GM23248 (cell line): ENCODE measurements around the gene PAPPA. TPM values are rescaled to one million over a fixed set of nuclear protein-coding genes. Genes with fewer than 3 reads are reported as not detected.
A peak's percentile ranks its signal among the peaks of the same experiment; 100 is the strongest.

ENCODE experiments used
- DNase-seq: peaks from one replicate; pipeline ENCODE4 v3.0.0-alpha.2; 2015
- H2AFZ ChIP-seq: fragments of 200-600 bp; sonication (generic); 2 replicates; pipeline ENCODE4 v1.6.1; 2016; ENCODE audit warnings: antibody characterized with exemption
- H3F3A ChIP-seq: fragments of 200-600 bp; sonication (generic); 2 replicates; pipeline ENCODE4 v1.6.1; 2016; ENCODE audit warnings: mild to moderate bottlenecking, antibody characterized with exemption, mixed run types; ENCODE audit not compliant: insufficient read depth
- H3K27ac ChIP-seq: fragments of 200-600 bp; sonication (generic); 2 replicates; pipeline ENCODE4 v1.5.1; 2016; ENCODE audit warnings: mild to moderate bottlenecking
- H3K27me3 ChIP-seq: fragments of 200-600 bp; sonication (generic); replicated peaks from 2 replicates; pipeline ENCODE4 v1.6.1; 2016; ENCODE audit warnings: mild to moderate bottlenecking; ENCODE audit not compliant: insufficient read depth
- H3K36me3 ChIP-seq: fragments of 200-600 bp; sonication (generic); 2 replicates; pipeline ENCODE4 v1.6.1; 2016; ENCODE audit warnings: low read depth, mild to moderate bottlenecking
- H3K4me1 ChIP-seq: fragments of 200-600 bp; sonication (generic); 2 replicates; pipeline ENCODE4 v1.6.1; 2016; ENCODE audit warnings: mild to moderate bottlenecking; ENCODE audit not compliant: insufficient read depth
- H3K4me2 ChIP-seq: fragments of 200-600 bp; sonication (generic); one replicate; pipeline ENCODE4 v1.6.1; 2016; ENCODE audit warnings: mild to moderate bottlenecking; ENCODE audit not compliant: unreplicated experiment
- H3K4me3 ChIP-seq: fragments of 200-600 bp; sonication (generic); 2 replicates; pipeline ENCODE4 v1.5.1; 2016; ENCODE audit warnings: mild to moderate bottlenecking
- H3K79me2 ChIP-seq: fragments of 200-600 bp; sonication (generic); 2 replicates; pipeline ENCODE4 v1.6.1; 2016; ENCODE audit warnings: mild to moderate bottlenecking; ENCODE audit not compliant: insufficient read depth
- H3K9ac ChIP-seq: fragments of 200-600 bp; sonication (generic); 2 replicates; pipeline ENCODE4 v1.6.1; 2016; ENCODE audit warnings: mild to moderate bottlenecking
- H3K9me2 ChIP-seq: fragments of 200-600 bp; sonication (generic); 2 replicates; pipeline ENCODE4 v1.6.1; 2016; ENCODE audit warnings: mixed run types, mild to moderate bottlenecking, moderate library complexity; ENCODE audit not compliant: insufficient read depth
- H3K9me3 ChIP-seq: fragments of 200-600 bp; sonication (generic); one replicate; pipeline ENCODE4 v1.6.1; 2017; ENCODE audit warnings: low read depth
- H4K20me1 ChIP-seq: fragments of 200-600 bp; sonication (generic); 2 replicates; pipeline ENCODE4 v1.6.0; 2016; ENCODE audit not compliant: insufficient read depth
- EZH2 ChIP-seq: fragments of 200-600 bp; sonication (generic); IDR thresholded peaks from 2 replicates; pipeline ENCODE4 v1.6.1; 2018; ENCODE audit warnings: antibody characterized with exemption, mild to moderate bottlenecking; ENCODE audit not compliant: insufficient read depth, poor library complexity, severe bottlenecking
- EZH2phosphoT487 ChIP-seq: fragments of 200-600 bp; sonication (generic); IDR thresholded peaks from 2 replicates; pipeline ENCODE4 v1.6.1; 2018; ENCODE audit warnings: antibody characterized with exemption, moderate library complexity, mild to moderate bottlenecking, low read depth; ENCODE audit not compliant: insufficient read depth
- WGBS, 2 experiments: methylation state at CpG; one replicate each; pipeline ENCODE4 v1.1.6; 2015 to 2017; ENCODE audit warnings: low lambda C conversion rate in 2 of 2, low coverage in 1 of 2; ENCODE audit errors: missing lambda C conversion rate in 2 of 2; 5-methylcytosine and 5-hydroxymethylcytosine counted together
- in situ Hi-C: fragments of 300-500 bp; cut with MboI; formaldehyde crosslinking; loops from 2 replicates; pipeline ENCODE4 v1.15.0; 2020
- polyA plus RNA-seq: library from polyadenylated mRNA; unstranded; fragments of >200 nt; fragmentation: Nextera tagmentation; extraction: Ambion mirVana; gene quantifications from 2 replicates; pipeline ENCODE4 v1.2.1, GENCODE V29; 2016
- total RNA-seq: library from RNA; depleted of rRNA; stranded (reverse); fragments of >200 nt; shearing (Covaris generic); gene quantifications from 2 replicates; pipeline ENCODE4 v1.2.3, GENCODE V29; 2014

Gene PAPPA
- total and polyA plus RNA-seq, 2 experiments from 2014 or later = 8.7 to 30.3 TPM

- H3K9me2 ChIP-seq = no peaks in the 10 kb centered on the region
- H3F3A ChIP-seq = peaks cover 55% of the 10 kb centered on the region
- no peaks in the 10 kb centered on the region for H3K9me3 ChIP-seq
- H3K27me3 ChIP-seq = no peaks in the 10 kb centered on the region
- DNase-seq = peak; percentile 43
- H3K79me2 ChIP-seq = peaks cover 69% of the 10 kb centered on the region
- H3K9ac ChIP-seq = no peak overlapping the region
- peaks cover 44% of the 10 kb centered on the region for H3K4me1 ChIP-seq
- peaks cover 6% of the 10 kb centered on the region; the same call in 1 of the 2 replicates for H3K36me3 ChIP-seq
- TF ChIP-seq EZH2phosphoT487 (no peak), EZH2 (no peak)
- H3K4me3 ChIP-seq = no peak overlapping the region
- in situ Hi-C loops = no loop called here
- WGBS, 2 experiments = 54 to 58% methylated on average over 4 of the region's 4 CpGs
- H3K27ac ChIP-seq = no peak overlapping the region
- H3K4me2 ChIP-seq = no peak overlapping the region
- no peak overlapping the region for H2AFZ ChIP-seq
- no peaks in the 10 kb centered on the region for H4K20me1 ChIP-seq
Observed at GRCh38 chr9:116198344-116198743, 44.8 kb downstream of the PAPPA start.

GRCh38 chr9:116202219-116202912 is 48.8 kb downstream of the PAPPA start:
- in situ Hi-C loops = no loop called here
- H3K27ac ChIP-seq = peak overlapping the region; percentile 42
- TF ChIP-seq EZH2phosphoT487 (no peak), EZH2 (no peak)

GRCh38 chr9:116204252-116204882 is 50.8 kb downstream of the PAPPA start:
- no peak for DNase-seq
- no peak for TF ChIP-seq EZH2phosphoT487
- TF ChIP-seq EZH2 = no peak
- Histone ChIP-seq H3K27ac (no peak overlapping the region), H3K79me2 (peaks cover 31% of the 10 kb centered on the region), H3F3A (peaks cover 54% of the 10 kb centered on the region), H3K4me1 (peaks cover 36% of the 10 kb centered on the region), H3K27me3 (no peaks in the 10 kb centered on the region), H3K4me3 (no peak overlapping the region), H3K4me2 (no peak overlapping the region), H2AFZ (no peak overlapping the region), H3K9me2 (no peaks in the 10 kb centered on the region), H3K9me3 (no peaks in the 10 kb centered on the region), H3K36me3 (peaks cover 20% of the 10 kb centered on the region), H3K9ac (no peak overlapping the region), H4K20me1 (no peaks in the 10 kb centered on the region)
- in situ Hi-C loops = no loop called here
- 96 to 97% methylated on average over 5 of the region's 5 CpGs for WGBS, 2 experiments

More at GRCh38 chr9:116202219-116202912, 48.8 kb downstream of the PAPPA start:
- no peaks in the 10 kb centered on the region for H3K9me2 ChIP-seq
- H3K36me3 ChIP-seq = peaks cover 9% of the 10 kb centered on the region; the same call in 1 of the 2 replicates
- H3F3A ChIP-seq = peaks cover 41% of the 10 kb centered on the region
- no peak overlapping the region for H3K9ac ChIP-seq
- peaks cover 43% of the 10 kb centered on the region for H3K79me2 ChIP-seq
- WGBS, 2 experiments = 49 to 57% methylated on average over 5 of the region's 5 CpGs
- no peaks in the 10 kb centered on the region for H3K27me3 ChIP-seq
- no peaks in the 10 kb centered on the region for H3K9me3 ChIP-seq
- H3K4me1 ChIP-seq = peaks cover 27% of the 10 kb centered on the region
- no peaks in the 10 kb centered on the region for H4K20me1 ChIP-seq
- no peak overlapping the region for H2AFZ ChIP-seq
- H3K4me3 ChIP-seq = no peak overlapping the region
- H3K4me2 ChIP-seq = peak overlapping the region; percentile 12
- DNase-seq = peak; percentile 36

GRCh38 chr9:116207371-116208111 is 54.0 kb downstream of the PAPPA start:
- peaks cover 26% of the 10 kb centered on the region for H3K4me1 ChIP-seq
- H3K27me3 ChIP-seq = no peaks in the 10 kb centered on the region
- H3K9me2 ChIP-seq = no peaks in the 10 kb centered on the region
- no peak for DNase-seq
- H3K4me3 ChIP-seq = no peak overlapping the region
- H2AFZ ChIP-seq = no peak overlapping the region
- TF ChIP-seq EZH2phosphoT487 = no peak
- no peak for TF ChIP-seq EZH2
- H3K79me2 ChIP-seq = peaks cover 14% of the 10 kb centered on the region
- 97 to 99% methylated on average over 4 of the region's 4 CpGs for WGBS, 2 experiments
- H3K4me2 ChIP-seq = no peak overlapping the region
- H3K27ac ChIP-seq = peak overlapping the region; percentile 59; the same call in 1 of the 2 replicates
- no peak overlapping the region for H3K9ac ChIP-seq
- peaks cover 49% of the 10 kb centered on the region for H3F3A ChIP-seq
- no peaks in the 10 kb centered on the region for H4K20me1 ChIP-seq
- in situ Hi-C loops = no loop called here
- H3K36me3 ChIP-seq = peaks cover 45% of the 10 kb centered on the region
- no peaks in the 10 kb centered on the region for H3K9me3 ChIP-seq
